Stimulated activated CD4-positive, alpha-beta T cell treated with anti-CD3 and anti-CD28 coated beads, Interleukin-4, amount 100 ng/mL, for 1 hour (primary cell): Measurements from ENCODE around the gene DIPK1C.

Experiments used
- DNase-seq: peaks from one replicate; pipeline ENCODE4 v3.0.0-alpha.2; 2020

DIPK1C gene

DNA sequence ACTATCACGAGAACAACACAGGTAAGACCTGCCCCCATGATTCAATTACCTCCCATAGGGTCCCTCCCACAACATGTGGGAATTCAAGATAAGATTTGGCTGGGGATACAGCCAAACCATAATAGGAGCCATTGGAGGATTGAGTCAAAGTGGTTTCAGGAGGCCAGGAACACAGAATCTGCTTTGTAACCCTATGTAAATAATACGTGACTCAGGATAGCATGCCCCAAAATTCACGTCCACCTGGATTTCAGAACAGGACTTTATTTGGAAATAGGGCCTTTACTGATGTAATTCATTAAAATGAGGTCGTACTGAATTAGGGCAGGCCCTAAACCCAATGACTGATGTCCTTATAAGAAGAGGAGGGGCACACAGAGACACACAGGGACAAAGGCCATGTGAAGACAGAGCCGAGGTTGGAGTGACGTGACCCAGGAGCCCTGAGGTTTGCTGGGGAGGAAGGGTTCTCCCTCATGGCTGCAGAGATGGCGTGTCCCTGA lies 23.1 kb upstream of the DIPK1C start:
- DNase-seq = no peak

DNA sequence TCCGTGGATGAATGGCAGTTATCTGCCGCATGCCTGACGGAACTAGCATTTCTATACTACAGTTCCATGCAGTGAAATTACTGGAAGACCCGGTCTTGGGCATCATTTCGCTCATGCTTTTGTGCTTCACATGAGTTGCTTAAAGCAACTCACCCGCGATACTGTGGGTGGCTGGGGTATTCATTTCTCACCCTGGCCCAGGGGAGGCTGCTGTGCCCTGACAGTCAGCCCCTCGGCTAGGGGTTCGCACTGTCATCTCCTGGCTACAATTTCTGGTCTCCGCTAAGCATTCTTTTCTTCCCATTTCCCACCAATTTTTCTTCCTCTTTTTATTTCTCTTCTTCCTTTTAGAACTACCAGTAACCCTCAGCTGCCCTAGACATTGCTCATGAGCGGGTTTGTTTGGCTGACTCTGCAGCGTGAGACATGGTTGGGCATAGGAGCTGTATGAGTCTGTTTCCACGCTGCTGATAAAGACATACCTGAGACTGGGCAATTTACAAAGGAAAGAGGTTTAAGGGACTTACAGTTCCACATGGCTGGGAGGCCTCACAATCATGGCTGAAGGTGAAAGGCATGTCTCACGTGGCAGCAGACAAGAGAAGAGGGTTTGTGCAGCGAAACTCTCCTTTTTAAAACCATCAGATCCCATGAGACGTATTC lies 22.5 kb upstream of the DIPK1C start:
- no peak for DNase-seq

DNA sequence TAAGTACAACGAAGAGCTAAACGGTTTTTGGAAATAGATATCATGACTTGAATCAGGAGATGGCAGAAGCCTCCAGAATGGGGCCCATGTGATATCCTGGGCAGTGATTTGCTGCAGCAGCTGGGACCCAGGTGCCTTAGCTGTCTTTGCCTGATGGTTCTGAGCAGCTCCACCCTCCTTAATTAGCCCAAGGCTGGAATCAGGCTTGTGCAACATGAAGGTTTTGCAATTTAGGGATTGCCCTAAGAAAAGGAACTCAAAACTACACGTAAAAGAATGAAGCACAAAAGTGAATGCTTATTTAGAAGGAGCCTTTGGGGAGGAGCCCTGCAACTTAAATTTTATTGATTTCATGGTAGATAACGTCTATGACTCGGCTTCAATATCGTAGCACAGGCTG lies 21.8 kb upstream of the DIPK1C start:
- no peak for DNase-seq

DNA sequence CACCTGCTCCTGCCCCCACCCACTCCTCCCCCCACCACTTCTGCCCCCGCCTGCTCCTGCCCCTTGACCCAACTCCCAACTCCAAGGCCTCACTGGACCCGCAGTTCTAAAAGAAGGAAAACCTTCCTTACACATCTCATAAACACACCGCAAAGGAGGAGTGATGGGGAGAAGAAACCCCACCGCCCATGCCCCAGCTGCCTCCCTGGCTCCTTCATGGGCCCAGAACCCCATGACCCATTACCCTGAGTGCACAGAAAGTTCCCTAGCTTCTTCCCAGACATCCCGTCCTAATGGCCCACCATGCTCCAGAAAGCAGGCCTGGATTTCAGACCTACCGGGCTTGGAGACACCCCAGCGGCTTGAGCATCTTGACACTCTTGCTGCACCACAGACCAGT lies 21.2 kb upstream of the DIPK1C start:
- DNase-seq = no peak

DNA sequence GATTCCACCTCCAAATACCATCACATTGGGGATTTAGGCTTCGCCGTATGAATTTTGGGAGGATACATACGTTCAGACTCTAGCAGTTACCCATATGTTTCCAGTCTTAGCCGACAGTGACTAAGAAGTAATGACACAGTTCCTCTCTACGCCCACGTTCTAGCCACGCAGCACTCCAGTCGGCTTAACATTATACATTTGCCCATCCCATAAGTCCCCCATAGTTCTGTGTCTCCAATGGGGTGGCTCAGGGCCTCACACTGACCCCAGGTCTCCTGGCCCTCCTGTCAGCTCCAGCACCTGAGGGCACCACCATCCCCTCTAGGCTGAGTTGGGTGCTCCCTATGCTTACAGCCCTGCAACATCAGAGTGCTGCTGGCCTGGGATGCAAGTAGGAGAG lies 20.7 kb upstream of the DIPK1C start:
- no peak for DNase-seq

DNA sequence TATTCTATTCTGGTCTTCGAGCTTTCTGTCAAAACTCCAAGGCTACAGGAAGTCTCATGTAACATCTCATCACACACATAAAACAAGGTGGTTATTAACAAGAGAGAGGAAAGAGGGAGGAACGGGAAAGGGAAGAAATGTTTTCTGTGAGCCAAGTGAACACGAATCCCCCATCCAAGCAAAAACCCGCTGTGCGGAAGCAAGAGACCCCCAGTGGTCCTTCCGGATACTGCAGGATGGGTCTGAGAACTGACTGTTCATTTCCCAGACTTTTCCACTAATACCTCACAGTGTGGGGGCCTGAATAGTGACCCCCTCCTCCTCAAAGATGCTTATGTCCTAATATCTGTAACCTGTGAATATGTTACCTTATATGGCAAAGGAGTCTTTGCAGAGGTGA lies 19.0 kb upstream of the DIPK1C start:
- no peak for DNase-seq

DNA sequence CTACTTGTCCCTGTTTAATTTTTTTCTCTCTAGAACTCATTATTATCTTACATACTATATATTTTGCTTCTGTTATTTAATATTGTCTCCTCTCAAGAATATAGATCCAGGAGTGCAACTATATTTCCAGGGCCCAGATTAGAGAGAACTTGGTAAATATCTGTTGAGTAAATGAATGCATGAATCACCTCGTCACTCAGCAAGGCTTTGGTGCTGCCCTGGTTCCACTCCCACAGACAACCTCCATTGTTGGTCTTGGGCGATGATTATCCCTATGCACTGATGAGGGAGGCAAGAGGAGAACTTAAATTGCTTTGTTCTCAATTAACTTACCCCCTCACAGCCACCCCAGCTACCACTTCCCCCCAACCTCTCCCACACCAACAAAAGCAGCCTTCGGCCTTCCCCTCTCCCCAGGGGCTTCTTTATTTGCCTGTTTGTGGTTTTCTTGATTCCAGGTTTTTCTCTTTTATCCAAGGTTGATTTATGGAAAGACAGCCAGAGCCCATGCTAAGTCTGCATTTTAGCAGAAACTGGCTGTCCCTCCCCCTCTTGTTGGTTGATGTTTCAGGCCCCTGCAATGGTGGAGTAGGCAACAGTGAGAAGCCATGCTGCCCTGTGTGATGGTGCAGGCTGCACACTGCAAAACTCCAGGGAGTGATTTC lies 17.0 kb upstream of the DIPK1C start:
- DNase-seq = no peak

DNA sequence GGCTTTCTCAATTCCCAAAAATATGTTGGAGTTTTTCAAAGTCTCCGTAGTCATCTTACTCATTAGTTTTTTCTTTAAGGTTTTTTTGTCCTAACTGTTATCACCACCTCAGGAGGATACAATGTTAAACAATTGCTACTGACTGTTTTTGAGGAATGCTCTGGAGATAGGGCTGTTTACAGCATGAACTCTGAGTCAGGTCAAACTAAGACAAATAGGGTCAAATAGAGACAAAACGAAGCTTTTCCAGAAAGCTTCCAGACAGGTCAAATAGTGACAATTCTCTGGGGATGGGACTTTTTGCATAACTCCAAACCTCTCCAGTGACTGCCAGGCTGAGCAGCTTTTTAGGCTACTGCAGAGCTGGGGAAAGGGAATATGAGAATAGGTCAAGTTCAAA lies 15.2 kb upstream of the DIPK1C start:
- DNase-seq = no peak

DNA sequence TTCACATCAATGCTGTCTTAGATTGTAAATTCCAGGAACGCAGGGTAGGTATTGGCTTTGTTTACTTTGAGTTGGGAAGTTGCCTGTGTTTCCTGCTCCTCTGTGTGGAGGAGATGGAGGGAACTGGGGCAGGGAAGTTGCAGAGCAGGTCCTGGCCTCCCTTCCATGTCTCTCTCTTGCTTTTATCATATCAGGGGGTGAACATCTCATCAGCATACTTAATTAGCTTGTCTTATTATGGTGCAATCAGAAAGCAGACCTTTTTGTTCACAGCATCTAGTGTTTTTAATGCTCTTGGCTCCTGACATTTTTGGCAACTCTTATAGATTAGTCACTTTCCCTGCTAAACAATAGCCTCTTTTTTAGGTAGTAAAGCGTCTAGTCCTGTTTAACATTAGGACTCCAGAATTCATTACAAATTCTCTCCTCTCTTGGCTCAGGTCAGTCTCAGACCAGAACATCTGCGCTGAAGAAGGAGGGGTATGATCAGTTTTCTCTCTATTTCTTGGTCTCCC lies 11.5 kb upstream of the DIPK1C start:
- no peak for DNase-seq

DNA sequence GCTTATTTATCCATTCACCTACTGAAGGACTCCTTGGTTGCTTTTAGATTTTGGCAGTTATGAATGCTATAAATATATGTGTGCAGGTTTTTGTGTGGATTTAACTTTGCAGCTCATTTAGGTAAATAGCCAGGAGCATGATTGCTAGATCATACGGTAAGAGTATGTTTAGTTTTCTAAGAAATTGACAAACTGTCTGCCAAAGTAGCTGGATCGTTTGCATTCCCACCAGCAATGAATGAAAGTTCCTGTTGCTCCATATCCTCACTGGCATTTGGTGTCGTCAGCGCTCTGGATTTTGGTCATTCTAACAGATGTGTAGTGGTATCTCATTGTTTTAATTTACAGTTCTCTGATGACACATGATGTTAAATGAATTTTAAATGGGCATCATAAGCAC lies 8.7 kb upstream of the DIPK1C start:
- no peak for DNase-seq

DNA sequence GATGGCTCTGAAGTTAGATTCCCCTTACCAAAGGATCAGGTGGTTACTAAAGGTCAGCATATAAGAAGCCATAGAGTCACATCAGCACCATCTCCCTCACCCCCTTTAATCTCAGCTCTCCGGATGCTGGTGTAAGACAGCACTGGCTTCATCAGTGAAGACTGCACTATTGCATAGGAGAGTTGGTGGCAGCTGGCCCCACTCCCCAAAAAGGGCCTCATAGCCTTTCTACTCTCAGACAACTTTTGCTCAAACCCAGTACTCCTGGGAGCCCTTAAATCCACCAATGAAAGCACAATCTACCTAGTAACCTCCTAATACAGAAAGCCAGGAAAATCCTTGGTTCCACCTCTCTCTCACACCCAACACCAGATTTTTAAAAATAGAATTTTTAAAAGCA lies 6.9 kb upstream of the DIPK1C start:
- no peak for DNase-seq

DNA sequence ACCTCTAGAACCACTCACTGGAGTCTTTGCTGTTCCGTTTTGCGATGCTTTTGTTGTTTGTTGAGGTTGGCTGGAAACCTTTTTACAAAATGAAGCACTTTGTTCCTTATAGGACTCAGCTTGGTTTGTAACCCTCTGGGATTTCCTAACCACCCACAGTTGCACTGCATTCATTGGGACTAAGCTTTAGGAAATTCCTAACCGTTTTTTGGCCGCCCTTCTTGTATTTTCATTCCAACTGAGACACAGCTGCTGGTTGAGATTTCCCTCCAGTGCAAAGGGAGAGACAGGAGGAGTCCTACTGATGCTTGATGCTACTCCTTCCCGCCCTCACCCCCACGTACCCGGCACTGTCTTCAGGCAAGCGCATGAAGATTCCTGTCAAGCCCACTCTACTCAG lies 6.1 kb upstream of the DIPK1C start:
- no peak for DNase-seq

DNA sequence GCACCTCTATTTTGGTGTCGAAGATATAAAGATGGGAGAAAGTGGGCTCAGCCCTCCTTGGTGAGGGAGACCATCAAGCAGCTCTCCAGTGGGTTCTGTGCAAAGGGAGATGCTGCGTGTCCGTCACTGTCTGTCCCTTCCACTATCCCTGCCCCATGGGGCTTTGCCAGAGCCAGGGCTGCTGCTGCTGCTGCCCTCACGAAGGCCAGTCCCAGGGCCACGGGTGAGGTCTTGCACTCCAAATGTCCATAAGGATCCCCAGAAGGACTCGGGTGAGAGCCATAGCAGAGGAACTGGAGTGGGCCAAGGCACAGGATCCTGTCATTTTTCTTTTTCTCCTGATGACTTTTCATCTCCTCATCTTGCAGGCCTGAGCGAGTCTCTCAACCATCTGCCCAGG lies 3.7 kb upstream of the DIPK1C start:
- DNase-seq = no peak

DNA sequence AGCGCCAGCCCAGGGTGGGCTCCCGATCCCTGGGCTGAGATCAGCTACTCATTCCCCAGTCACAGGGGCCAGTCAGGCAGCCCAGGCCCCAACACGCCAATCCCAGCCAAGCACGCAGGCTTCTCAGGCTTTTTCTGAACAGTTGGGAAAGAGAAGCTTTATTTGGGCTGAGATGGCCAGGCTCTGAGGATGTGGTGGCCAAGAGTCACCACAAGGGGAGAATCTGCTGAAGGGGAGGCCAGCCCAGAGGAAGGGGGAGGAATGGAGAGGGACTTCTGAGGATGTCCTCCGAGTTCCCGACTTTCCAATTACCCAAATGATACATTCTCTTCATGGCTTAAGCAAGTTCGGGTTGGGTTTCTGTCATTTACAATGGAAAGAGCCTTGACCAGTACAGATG lies 2.8 kb upstream of the DIPK1C start:
- DNase-seq = no peak

DNA sequence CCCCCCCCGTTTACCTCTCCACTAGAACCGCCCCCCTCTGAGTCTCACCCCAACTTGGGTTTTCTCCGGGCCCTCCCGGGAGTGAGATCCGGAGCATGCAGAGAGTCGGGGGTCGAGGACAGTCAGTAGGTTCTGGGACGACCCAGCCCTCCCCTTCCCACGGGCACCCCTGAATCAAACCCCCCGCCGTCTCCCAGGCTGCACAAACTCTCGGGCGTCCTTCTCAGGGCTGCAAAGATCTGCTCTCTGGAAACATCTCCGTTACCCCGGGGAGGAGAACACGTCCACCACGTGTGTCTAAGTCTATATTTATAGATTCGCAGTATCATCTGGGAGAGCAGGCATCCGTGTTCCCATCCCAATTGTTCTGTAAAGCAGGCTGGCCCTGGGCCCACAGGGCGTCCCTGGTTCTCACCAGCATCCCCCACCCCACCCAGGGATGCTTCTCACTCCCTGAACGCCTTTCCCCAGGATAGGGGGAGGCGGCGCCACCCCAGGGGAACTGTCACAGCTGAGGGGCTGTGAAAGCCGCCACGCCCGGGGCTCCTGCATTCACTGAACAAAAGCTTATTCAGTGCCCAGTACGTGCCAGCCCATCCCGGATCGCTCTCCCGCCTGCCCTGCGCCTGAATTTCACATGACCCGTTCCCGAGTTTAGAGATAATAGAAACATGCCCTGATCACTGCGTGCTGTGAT lies 765 bp upstream of the DIPK1C start:
- DNase-seq = no peak

DNA sequence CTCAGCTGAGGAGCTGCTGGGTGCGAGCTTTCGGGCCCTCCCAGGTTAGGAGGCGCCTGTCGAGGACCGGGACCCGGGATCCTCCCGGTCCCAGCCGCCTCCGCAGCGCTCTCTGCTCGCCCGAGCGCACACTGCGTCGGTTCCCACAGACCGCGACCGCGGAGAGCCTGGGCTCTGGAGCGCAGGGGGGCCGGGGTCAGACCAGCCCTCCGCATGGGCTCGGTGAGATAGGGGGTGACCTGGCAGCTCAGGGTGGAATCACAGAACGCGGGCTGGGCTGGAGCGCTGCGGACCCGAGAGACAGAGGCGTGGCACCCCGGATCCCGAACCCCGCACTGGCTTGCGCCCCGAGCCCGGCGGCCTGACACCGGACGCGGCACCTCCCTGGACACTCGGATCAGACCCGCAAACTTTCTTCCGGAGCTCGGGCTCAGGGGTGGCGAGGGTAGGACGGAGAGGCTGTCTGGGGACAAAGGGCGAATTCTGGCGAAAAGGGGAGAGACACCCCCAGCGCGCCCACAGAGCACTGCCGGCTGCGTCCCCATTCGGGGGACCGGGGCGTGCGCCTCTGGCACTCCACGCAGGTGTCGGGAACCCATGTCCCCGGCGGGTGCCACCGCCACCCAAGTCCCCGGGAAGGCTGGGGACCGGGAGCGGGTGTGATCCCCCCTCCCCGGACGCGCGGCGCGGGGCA lies 612 bp downstream of the DIPK1C start:
- no peak for DNase-seq

DNA sequence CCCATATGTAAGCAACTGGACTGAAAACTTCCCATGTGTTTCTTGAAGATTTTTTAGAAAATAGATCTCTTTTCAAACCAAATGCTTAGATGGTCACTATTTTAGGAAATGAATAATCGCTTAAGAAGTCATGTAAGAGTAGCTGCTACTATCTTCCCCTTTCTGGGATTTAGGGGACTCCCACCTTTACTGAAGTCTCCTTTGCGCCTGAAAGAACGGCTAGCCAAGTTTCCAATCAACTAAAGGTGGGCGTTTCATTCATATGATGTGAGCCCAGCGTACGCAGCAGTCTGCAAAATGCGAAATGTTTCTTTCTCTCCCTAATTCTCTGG lies 1.1 kb downstream of the DIPK1C start:
- DNase-seq = no peak

DNA sequence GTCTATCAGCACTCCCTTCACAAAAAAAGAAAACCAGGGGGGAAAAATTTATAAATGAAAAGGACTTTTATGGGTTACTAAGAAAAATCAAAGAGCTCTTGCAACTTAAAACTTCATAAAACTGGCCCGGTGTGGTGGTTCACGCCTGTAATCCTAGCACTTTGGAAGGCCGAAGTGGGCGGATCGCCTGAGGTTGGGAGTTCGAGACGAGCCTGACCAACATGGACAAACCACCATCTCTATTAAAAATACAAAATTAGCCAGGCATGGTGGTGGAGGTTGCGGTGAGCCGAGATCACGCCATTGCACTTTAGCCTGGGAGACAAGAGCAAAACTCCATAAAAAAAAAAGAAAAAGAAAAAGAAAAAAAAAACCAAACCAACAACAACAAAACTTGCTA lies 1.7 kb downstream of the DIPK1C start:
- no peak for DNase-seq

DNA sequence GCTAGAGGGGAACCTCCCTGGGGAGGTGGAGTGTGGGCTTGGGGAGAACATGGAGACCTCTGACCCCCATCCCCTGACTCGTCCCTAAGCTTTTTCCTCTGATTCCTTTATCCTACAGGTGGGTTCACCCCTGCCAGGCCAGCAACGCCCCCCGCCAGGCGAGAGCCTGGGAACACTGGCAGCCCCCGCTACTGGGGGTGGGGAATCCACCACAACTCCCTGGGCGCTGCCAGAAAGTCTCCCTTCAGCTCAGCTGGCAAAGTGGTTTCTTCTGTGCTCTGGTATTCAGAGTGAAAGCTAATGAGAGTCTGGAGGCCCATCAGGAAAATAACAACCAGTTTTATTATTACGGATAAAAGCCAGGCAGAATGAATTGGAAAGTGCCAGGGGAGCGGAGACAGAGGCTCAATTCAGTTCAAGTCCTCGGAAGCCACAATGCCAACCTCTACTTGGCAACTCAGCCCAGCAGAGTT lies 2.8 kb downstream of the DIPK1C start:
- DNase-seq = no peak

DNA sequence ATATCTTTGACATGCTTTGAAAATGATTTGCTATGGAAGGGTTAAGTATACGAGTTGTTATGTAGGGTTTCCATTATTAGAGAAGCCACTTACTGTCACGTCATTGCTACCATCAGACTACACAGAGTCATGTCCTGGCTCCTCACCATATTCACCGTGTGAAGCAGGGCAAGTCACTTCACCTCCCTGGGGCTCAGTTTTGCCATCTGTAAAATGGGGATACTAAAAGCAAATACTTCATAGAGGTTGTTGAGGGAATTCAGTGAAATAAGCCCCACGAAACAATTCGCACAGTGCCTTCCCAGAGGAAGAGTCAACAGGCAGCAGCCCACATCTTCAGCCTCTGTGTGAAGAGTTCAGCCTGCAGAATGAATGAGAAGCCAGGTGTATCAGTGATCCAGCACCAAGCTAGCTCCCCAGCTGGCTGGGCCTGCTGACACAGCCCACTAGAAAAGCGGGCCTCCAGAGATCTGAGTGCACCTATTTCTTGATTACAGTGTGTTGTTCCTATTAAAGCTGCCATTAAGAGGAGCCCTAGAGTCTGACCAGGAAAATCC lies 3.4 kb downstream of the DIPK1C start:
- no peak for DNase-seq

DNA sequence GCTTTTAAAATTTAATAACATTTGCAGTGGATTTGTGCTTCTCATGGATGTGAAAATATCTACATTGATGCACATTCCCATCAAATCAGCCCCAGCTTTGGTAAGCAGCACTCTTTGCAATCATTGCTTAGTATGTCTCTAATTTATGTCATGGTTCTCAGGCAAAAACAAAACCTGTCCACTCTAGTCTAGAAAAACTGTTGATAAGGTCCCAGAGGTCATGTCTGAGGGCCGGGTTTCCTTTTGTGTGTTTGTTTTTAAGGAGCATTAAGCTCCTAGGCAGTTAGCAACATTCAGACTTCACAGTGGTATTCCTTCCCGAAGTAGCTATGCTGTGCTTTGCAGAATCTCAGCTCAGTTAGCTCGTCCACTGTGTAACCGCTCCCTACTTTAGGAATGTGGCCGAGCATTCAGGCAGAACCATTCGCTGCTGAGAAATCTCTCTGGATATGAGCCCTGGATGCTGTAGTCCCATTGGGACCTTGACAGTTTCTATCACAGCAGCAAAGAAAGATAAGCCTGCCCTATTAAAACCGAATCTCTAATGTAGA lies 4.0 kb downstream of the DIPK1C start:
- DNase-seq = no peak

DNA sequence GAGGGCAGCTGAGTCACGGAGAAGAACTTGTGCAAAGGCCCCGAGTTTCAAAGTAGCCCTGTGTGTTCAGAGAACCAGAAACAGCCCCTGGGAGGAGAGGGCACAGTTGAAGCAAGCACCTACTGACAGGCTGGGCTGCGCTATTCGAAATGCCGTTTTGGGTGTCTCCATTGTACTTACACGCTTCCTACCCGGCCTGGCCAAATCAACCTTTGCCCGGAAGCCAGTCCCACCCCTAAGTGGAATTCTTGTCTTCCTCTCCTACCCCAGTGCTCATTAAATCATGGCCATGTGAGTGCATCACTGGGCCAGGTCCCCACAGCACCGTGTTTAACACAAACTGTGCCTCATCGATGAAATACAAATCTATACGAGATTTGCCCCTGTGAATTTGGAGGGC lies 6.0 kb downstream of the DIPK1C start:
- no peak for DNase-seq

DNA sequence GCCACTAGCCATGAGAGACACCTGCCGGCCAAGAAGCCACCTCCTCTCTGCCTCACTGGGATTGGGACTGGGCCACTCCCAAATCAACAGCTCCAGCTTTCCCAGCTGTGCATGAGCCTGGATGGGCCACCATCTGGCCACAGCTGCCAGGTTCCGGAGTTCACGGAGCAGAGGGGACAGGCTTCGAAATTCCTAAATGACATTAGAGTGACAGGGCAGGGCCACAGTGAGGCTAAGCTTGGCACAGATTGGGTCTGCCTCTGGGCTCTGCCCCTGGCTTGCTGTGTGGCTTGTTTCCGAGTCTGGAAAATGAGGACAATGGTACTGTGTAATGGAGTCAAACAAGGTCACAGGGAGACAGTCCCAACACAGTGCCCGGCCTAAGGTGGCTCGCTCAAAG lies 6.5 kb downstream of the DIPK1C start:
- no peak for DNase-seq
